AG08396 (cell line): ENCODE data around the gene SLC26A9.

ENCODE experiments used
- DNase-seq: peaks from one replicate; pipeline ENCODE4 v3.0.0; 2012; ENCODE audit warnings: low spot score, mixed read lengths

The SLC26A9 gene

DNA sequence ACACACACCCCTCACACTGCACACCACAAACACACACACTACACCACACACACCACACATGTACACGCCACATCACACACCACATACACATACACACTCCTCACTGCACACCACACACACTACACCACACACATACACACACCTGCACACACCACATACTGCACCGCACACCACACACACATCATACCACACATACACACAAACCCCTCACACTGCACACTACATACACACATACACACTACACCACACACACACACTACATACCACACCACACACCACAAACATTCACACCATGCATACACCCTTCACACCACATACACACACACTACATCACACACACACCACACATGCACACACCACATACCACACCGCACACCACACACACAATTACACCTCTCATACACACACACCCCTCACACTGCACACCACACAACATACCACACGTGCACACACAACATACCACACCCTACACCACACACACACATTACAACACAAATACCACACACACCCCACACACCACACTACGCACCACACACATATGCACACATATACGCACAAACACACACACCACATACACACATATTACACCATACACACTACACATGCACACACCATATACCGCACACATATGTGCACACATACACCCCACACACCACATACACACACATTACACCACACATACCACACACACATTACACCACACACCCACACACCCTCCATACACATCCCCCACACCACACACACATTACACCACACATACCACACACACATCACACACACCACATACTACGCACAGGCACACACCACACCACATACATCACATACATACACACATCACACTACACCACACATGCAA lies 30.3 kb upstream of the SLC26A9 start:
- no peak for DNase-seq

DNA sequence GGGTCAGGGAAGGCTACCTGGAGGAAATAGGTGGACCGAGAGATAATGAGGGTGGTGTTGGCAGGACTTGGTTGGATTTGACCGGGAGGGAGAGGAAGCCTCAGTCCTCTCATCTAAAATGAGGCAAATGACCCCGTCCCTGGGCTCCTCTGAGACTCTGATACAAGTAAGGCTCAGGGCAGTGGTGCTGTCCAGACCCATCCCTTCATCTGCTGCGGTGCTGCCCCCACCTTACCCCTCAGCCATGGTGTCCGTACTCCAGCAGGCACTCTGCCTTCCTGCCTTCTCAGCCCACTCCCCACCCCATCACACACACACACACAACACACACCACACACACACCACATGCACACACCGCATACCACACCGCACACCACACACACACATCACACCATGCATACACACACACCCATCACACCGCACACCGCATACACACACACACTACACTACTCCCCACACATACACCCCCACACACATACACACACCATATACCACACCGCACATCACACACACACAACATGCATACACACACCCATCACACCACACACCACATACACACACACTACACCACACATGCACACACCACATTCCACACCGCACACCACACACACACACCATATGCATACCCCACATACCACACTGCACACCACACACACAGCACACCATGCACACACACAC lies 29.4 kb upstream of the SLC26A9 start:
- no peak for DNase-seq

DNA sequence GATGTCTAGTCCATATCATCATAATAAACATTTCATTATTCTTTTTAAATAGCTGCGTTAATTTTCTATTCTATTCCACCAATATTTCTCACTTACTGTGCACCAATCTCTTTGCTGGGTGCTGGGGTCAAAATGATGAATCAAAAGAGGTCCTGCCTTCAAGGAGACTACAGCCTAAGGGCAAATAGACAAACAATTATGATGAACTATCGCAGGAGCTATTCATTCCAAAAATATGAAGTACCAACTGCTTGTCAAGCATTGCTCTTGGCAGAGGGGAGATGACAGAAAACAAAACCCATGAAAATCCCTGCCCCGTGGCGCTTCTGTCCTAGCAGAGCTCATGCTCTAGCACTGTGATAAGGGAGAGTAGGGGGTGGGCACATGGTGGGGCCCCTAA lies 28.8 kb upstream of the SLC26A9 start:
- DNase-seq: no peak

DNA sequence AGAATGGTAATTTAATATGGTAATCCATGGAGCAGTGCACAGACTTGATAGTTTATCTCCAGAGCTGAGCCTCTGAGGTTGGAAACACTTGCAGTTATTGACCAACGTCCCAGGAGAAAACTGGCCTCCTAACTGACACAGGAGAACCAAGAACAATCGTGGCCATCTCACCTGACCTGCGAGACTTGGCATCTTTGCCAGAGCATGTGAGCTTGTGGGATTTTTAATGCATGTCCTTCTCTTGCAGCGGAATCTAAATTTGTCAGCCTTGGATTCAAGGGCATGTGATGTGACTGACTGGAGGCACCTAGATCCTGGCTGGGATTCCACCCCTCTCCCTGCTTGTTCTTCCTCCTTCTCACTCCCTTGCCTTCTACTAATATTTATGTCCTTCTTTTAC lies 27.8 kb upstream of the SLC26A9 start:
- no peak for DNase-seq

DNA sequence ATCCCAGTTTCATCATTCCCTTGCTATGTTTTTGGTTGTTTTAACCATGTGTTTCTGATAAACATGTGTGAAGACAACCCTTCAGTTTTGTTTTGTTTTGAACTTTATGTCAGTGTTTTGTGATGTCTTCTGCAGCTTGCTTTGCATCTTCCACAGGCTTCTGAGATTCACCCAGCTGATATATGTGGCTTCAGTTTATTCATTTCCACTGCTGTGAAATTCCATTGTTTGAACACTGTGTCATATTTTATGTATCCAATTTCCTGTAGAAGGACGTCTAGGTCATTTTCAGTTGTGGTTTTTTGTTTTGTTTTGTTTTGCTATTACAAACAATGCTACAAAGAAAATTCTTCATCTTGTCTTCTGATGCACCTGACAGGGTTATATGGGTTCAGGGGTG lies 27.2 kb upstream of the SLC26A9 start:
- DNase-seq: no peak

DNA sequence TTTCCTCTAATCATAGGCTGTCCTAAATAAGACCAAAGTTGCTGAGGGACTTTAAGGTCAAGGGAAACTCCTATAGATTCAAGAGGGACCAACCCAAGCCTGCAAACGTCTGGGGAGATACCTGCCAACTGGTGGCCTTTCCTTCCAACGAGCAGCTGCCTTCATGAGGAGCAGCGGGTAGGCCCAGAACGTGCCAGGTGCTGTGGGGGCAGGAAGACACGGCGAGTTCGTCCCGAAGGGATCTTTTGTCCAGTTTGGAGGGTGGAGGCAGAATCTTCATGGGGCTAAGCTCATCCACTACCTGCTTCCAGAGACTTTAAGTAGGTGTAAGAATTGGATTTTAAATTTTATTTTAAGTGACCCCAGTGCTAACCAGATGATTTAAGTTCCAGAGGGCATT lies 26.0 kb upstream of the SLC26A9 start:
- DNase-seq: no peak

DNA sequence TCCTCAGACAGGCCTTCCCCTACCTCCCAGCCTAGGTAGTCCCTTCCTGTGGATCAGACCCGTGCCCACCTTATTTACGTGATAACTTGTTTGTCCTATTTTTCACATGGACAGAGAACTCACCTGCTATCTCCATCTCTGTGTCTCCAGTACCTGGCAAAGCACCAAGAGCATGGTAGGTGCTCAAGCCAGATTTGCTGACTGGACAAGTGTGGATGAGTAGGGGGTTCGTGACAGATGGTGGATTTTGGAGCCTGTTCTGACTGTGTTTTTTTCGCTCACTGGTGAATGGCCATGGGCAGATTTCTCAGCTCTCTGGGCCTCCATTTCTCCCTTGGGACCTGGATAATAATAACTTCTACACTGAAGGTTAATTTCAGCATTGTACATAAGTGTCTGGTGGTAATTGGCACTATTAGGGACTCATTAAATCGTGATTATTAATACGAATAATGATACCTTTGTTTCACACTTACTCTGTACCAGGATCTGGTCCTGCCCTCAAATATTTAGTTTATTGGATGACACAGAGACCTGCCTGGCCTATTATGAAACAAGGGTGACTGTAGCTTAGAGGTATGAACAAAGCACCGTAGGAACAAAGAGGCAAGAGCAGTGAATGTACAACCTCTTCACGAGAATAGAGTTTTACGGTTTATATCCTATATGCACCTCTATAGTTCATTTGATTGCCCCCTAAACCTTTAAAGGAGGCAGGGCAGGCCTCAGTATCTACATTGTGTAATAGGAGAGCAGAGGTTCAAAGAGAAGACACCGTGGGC lies 24.5 kb upstream of the SLC26A9 start:
- DNase-seq: no peak

DNA sequence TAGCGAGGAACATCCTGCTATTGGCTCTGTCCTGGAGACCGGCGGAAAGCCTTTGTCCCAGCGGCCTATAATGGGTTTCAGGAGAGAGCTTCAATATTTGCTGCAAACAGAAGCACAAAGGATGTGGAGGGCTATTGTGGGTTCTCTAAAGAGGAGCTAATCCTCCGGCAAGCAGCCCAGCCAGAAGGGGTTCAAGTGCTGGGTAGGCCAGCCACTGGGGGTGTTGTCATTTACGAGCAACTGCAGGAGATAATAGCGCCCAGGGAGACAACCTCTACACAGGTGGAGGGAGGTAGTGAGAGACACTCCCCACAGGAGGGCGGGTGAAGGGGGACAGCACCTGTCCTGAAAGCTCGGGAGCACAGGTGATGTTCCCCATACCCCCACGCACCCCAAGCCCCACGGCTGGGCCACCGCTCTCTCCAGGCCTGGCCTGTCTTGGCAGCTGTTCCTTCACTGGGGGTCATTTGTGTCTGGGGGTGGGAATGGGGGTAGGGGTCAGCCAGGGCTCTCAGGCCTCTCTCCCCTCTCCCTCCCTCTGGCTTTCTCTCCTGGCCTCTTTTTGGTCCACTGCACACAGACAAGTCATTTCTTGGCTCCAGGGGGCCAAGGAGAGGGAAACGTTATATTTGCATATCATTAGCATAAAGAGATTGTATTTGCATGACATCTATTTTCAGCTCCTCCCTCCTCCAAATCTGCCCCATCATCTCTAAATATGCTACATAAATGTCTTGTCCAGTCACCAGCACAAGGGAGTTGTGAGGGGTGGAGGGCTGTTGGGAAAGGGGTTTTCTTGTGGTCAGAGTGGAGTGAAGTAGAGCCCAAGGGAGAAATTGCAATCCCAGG lies 22.0 kb upstream of the SLC26A9 start:
- no peak for DNase-seq

DNA sequence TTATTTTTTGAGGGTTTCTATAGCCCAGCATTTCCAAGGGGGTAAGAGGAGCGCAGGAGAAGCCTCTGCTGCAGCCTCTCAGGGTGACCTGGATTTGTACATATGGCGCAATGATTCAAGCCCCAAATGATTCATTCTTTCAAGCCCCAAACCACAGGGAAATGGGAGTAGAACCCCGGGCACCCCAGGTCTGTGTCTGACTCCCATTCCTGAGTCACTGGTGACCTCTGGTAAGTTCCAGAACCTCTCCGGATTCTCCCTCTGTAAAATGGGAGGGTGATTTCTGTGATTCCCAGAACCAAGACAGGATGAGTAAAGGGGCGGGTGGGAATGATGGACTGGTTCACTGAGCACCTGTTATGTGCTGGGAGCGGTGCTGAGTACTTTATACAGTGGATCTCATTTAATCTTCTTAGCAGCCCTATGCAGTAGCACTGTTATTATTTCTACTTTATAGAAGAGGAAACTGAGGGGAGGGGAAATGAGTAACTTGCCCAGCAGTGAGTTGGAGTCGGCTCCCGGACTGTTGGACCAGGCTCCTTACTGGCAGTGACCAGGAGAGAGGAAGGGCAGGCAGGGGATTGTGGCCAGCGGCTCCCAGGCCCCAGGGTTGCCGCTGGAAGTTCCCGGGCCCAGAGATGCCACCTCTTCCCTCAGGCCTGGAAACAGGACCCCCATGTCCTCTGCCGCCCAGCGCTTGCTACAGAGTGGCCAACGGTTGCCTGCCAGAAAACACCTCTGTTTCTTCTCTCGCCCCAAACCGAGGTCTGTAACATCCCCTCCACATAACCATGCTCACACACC lies 20.3 kb upstream of the SLC26A9 start:
- DNase-seq: peak; percentile 37

DNA sequence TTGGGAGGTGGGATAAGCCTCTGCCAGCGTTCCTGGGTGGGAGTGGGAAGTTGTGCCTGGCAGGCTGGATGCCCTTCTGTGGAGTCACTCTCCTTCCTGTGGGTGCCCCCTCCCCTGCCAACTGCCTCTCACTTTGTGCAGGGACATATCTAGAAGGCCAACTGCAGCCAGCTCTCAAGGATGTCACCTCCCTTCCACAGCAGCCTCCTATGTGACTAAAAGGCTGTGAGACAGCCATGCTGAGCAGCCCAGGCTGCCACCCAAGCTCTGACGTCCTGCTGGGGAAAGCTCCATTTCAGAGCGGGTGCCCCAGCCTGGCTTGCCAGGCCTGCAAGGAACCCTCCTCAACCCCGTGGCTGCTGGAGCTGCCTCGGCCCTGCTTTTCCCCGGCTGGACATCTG lies 19.6 kb upstream of the SLC26A9 start:
- DNase-seq: no peak

DNA sequence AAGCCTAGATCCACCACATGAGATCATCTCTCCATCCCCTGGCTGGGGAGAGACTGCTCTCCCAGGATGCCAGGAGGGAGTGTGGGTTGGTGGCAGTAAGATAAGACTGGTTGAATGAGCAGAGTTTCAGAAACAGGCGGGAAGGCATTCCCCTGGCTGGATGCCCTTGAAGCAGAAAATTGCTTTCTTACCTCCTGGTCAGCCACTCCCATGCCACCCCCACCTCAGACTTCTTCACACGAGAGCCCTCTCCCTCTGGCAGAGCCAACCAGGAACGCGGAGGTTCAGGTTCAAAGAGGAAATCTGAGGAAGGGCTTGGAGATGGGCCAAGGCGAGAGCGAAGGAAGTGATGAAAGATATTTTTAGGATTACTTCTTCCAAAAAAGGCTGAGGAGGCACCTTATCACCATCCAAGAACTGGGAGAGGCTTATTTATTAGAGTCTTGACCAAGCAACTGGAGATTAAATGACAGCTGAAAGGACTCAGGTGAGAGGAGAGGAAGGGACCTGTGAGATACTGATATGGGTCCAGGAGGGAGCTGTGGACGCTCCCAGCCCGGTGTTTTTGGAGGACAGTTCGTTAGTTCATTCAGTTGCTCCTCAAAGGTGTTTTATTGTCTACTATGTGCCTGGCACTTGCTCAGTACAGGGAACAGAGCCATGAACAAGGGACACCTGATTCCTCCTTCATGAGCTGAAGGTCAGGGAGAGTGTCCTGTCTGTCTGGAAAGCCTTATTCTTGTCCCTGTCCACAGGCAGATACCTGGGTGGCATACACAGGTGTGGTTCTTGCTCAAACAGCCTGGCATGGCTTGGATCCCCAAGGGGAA lies 18.9 kb upstream of the SLC26A9 start:
- DNase-seq: no peak

DNA sequence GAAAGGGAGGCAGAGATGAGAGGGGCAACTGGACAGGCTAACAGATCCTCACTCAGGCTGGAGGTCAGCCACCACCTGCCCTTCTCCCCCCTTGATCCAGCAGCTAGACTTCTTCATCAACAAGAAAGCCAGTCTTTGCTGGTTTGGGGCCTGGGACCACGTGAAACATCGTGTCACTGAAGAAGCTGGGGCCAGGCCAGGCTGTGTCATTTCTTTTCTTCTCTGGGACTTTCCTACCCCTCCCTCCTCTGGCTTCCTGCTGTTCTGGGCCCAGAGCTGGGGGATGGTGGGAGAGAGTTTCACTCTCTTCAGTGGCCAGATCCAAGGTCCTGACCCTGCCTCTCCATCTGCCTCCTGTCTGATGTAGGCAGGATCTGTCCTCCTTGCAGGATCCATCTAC lies 18.1 kb upstream of the SLC26A9 start:
- no peak for DNase-seq

DNA sequence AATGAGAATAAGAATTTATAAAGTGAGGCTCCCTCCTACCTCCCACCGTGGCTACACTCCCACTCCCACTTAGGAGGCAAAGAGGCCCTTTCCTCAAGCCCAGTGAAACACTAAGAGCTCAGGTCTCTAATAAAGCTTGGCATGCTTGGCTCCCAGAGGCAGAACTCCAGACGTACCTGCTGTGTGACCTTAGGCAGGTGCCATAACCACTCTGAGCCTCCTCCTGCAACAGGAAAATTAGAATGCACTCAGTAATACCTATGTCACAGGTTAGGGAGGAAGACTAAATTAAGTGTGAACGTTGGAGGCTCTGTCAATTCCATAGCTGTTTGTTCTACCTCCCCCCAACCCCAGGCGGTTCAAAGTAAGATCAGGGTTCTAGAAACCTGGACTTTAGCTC lies 16.5 kb upstream of the SLC26A9 start:
- DNase-seq: no peak

DNA sequence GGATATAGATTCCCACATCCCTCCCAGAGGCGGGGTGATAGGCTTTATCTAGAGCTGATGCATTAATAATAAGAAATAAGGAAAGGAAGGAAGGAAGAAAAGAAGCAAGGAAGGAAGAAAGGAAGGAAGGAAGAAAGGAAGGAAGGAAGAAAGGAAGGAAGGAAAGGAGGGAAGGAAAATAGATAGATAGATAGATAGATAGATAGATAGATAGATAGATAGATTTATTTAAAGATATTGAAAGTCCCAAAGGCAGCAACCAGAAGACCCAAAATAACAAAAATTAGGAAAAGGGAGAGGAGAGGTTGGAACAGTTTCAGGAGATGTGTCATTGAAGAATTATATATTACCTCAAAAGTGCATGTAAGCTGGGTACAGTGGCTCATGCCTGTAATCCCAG lies 12.2 kb upstream of the SLC26A9 start:
- DNase-seq: no peak

DNA sequence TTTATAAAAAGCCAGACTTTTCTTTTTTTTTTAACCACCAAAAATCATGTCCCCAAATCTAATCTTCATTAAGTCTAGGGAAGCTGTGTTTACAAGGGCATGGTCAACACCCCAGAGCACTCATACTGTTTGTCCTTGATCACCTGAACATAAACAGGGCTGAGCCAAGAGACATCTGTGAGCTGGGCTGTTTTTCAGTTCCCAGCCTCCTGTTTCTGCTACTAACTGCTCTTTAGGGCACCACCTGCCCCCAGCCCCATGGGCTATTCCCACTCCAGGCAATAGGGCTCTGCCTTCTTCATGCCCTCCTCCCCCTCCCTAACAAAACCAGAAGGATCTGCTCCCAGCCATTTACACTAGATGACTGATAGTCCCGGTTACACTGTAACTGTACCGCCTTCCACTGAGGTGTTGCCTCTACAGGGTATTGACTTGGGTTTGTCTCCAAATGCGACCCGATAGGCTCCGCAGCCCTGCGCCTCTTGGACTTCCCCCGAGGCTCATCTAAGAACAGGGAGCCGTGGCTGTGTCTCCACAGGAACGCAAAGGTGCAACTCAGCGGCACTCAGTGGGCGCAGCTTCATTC lies 11.7 kb upstream of the SLC26A9 start:
- no peak for DNase-seq

DNA sequence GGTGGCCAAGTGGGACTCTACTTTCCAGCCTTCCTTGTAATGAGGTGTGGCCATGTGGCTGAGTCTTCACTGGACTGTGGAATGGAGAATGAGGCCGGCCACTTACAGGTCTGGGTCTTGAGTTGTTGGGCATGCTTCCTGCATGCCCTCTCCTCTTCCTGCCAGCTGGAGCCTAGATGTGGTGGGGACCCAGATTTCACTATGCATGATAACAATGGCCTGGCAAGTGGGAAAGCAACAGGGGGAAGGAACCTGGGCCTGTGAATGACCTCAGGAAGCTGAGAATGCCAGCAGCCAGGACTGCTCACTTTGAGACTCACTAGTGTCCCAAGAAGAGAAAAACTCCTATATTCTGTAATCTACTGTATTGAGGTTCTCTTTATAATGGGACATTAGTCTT lies 8.5 kb upstream of the SLC26A9 start:
- DNase-seq: no peak

DNA sequence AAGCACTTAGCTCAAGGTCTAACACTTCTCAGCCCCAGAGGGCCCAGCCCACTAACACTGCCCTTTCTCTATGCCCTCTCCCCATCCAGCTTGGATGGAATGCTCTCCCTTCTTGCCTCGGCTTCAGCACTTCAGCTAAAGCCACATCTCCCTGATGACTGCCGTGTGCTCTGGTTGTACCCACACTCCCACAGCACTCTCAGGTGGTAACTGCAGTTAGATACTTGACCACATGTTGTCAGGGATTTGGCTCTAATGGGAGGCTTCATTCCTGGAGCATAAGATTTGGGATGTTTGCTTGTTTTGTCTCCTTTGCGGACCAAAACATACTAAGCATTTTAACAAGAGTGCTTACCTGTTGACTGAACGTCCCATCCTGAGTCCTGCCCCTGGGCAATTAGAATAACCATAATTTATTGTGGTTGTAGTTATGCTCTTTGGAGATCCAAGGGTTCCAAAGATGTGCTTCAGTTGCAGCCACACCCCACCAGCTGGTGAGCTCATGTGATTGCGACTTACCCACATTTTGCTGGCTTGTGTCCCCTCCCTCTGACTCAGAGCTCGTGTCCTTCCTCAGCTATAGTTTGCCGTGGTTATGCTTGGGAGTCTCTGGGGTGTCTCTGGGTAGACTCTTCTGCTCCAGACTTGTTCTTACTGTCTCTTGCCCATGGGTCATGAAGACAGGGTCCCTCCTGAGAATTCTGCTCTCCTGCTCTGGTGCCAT lies 7.7 kb upstream of the SLC26A9 start:
- DNase-seq: peak; percentile 62

DNA sequence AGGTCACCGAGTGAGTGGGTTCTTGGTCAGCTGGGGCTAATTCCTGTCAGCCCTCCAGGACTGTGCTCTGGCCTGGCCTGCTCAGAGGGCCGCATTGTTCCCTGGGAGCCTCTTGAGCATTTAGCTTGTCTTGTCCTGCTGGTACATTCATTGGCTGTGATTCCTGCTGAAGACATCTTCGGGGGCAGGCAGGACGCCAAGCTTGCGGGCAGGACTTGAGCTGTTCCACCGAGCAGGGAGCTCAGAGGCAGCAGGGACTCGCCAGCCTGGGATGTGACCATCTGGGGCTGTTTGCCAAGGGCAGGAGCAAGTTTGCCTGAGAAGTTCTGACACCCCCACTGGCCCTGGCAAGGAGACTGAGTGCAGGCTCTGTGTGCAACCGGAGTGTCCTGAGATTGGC lies 7.0 kb upstream of the SLC26A9 start:
- DNase-seq: peak; percentile 62

DNA sequence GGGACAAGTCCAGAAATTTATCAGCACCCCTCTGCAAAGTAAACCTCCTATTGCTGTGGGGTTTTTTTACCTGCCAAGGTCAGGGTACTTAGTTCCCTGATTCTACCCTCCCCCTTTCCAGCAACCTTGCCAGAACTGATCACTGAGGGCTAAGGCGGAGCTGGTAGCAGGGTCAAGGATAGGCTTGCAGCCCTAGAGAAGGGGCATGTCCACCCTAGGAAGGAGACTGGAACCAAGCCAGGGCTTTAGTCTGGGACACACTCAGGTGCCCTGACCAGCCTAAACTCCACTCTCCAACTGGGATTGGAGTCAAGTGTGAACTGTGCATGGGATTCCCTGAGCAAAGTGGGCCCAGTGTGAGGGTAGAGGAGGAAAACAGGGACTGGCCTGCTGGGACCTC lies 6.5 kb upstream of the SLC26A9 start:
- no peak for DNase-seq
